SH-SY5Y (cell line): Measurements from ENCODE around the gene PRR12.

Source experiments
- GATA2 ChIP-seq: IDR thresholded peaks from 2 replicates; pipeline ENCODE4 v1.6.1; 2011; ENCODE audit warnings: mild to moderate bottlenecking, low read depth, low read length
- GATA3 ChIP-seq: IDR thresholded peaks from 2 replicates; pipeline ENCODE4 v1.6.1; 2011; ENCODE audit warnings: low read depth, mild to moderate bottlenecking, low read length, moderate library complexity

DNA sequence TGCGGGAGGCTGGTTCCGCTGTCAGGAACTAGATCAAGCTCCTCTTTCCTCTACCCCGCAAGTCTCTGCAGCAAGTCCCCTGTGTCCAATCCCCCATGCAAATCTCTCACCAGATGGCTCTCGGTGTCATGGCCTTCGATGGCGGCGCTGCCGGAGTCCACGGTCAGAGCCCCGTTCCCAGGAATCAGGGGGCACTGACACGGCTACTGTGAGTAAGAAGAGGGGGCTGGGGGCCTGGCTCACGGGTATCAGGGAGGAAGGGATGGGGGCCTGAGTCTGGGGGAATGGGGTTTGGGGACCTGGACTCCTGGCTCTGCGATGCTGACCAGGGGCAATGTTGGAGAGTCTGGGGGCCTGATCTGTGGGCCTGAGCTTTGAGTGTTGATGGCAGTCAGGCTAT lies 55.0 kb downstream of the PRR12 start:
- no peak for TF ChIP-seq GATA2
- TF ChIP-seq GATA3, result no peak
